Keratinocyte (primary cell): ENCODE results near the gene ULK4. TPM values are rescaled to one million over a fixed set of nuclear protein-coding genes. Genes with fewer than 3 reads are reported as not detected.

Experiments used
- DNase-seq: peaks from one replicate; pipeline ENCODE4 v3.0.0-alpha.2; 2011; ENCODE audit warnings: low read depth, missing footprints, low spot score
- FAIRE-seq: peaks from 2 replicates; lab custom pipeline; 2011; peaks lifted over from hg19 to GRCh38; lab: Jason Lieb, UNC
- H2AFZ ChIP-seq: 2 replicates; pipeline ENCODE4 v1.6.0; 2012; ENCODE audit warnings: low read length, control low read depth, inconsistent platforms; ENCODE audit not compliant: control insufficient read depth
- H3K27ac ChIP-seq: 2 replicates; pipeline ENCODE4 v1.5.1; 2011; ENCODE audit warnings: low read length; ENCODE audit not compliant: control insufficient read depth, insufficient read depth
- H3K27me3 ChIP-seq: 3 replicates; pipeline ENCODE4 v1.6.0; 2011; ENCODE audit warnings: low read length; ENCODE audit not compliant: control insufficient read depth, insufficient read depth; ENCODE audit errors: extremely low read depth
- H3K36me3 ChIP-seq, 2 experiments: 2 replicates in 1 of 2; 3 replicates in 1 of 2; pipeline ENCODE4 v1.5.1; 2011; ENCODE audit warnings: low read length in 2 of 2, mild to moderate bottlenecking in 1 of 2; ENCODE audit not compliant: control insufficient read depth in 2 of 2, insufficient read depth in 2 of 2; ENCODE audit errors: extremely low read depth in 1 of 2
- H3K4me1 ChIP-seq: 3 replicates; pipeline ENCODE4 v1.5.1; 2011; ENCODE audit warnings: low read length; ENCODE audit not compliant: control insufficient read depth, insufficient read depth; ENCODE audit errors: extremely low read depth
- H3K4me2 ChIP-seq: 3 replicates; pipeline ENCODE4 v1.6.0; 2011; ENCODE audit warnings: low read depth, low read length; ENCODE audit not compliant: control insufficient read depth, insufficient read depth; ENCODE audit errors: extremely low read depth
- H3K4me3 ChIP-seq, 3 experiments: fragments of 200-600 bp in 1 of 3; sonication (generic) in 1 of 3; 2 replicates in 2 of 3; 3 replicates in 1 of 3; pipeline ENCODE4 v1.5.1; 2011 to 2016; ENCODE audit warnings: low read length in 3 of 3, mild to moderate bottlenecking in 3 of 3, control low read depth in 2 of 3, inconsistent platforms in 1 of 3, low read depth in 1 of 3, mixed read lengths in 1 of 3, mixed run types in 1 of 3, moderate library complexity in 1 of 3; ENCODE audit not compliant: control insufficient read depth in 2 of 3, insufficient read depth in 2 of 3; ENCODE audit errors: extremely low read depth in 1 of 3
- H3K79me2 ChIP-seq: 2 replicates; pipeline ENCODE4 v1.6.0; 2012; ENCODE audit warnings: low read length; ENCODE audit not compliant: control insufficient read depth, insufficient read depth
- H3K9ac ChIP-seq: 3 replicates; pipeline ENCODE4 v1.6.0; 2011; ENCODE audit warnings: low read length; ENCODE audit not compliant: control insufficient read depth, insufficient read depth; ENCODE audit errors: extremely low read depth
- H3K9me1 ChIP-seq: 3 replicates; pipeline ENCODE4 v1.6.0; 2011; ENCODE audit warnings: low read length; ENCODE audit not compliant: control insufficient read depth, insufficient read depth; ENCODE audit errors: extremely low read depth
- H3K9me3 ChIP-seq: 2 replicates; pipeline ENCODE4 v1.5.1; 2012; ENCODE audit warnings: low read depth, low read length; ENCODE audit not compliant: control insufficient read depth
- H4K20me1 ChIP-seq: 3 replicates; pipeline ENCODE4 v1.6.0; 2011; ENCODE audit warnings: low read length; ENCODE audit not compliant: control insufficient read depth, insufficient read depth; ENCODE audit errors: extremely low read depth
- CTCF ChIP-seq, 3 experiments: IDR thresholded peaks in 1 of 3; conservative IDR thresholded peaks in 1 of 3; optimal IDR thresholded peaks in 1 of 3; 2 replicates in 2 of 3; 3 replicates in 1 of 3; pipeline versions ENCODE3 to v1.5.1; 2011; ENCODE audit warnings: low read length in 3 of 3, mild to moderate bottlenecking in 3 of 3, moderate library complexity in 2 of 3, control low read depth in 1 of 3, inconsistent platforms in 1 of 3; ENCODE audit not compliant: insufficient read depth in 2 of 3; ENCODE audit errors: extremely low read depth in 1 of 3
- EZH2 ChIP-seq: IDR thresholded peaks from one replicate; pipeline ENCODE4 v1.6.1; 2012; ENCODE audit warnings: inconsistent platforms, mild to moderate bottlenecking, low read length, moderate library complexity
- dilution Hi-C: fragments of 300-500 bp; cut with MboI; formaldehyde crosslinking; loops from one replicate; pipeline ENCODE4 v1.7.0; 2020; ENCODE audit warnings: low sequenced_read_pairs; ENCODE audit not compliant: extremely low pct_ligation_motif_present
- polyA plus RNA-seq, 5 experiments: library from polyadenylated mRNA; depleted of rRNA in 3 of 5; stranded (reverse) in 3 of 5; stranded (forward) in 1 of 5; unstranded in 1 of 5; fragments of >200 nt; gene quantifications; 1 replicate in 1 of 5; 2 replicates in 3 of 5; 3 replicates in 1 of 5; pipeline versions ENCODE4 v1.2.1 to v1.2.3, GENCODE V29; 2011 to 2012; ENCODE audit warnings: missing spikeins in 2 of 5, low read depth in 1 of 5, low replicate concordance in 1 of 5

Gene ULK4
- polyA plus RNA-seq, 1 donor (not counting 4 experiments of a cell fraction or from before 2014, with no cell fraction given) = 6.1 TPM

- no peak for FAIRE-seq
- peaks cover 11% of the 10 kb centered on the region for H3K4me1 ChIP-seq
- H3K36me3 ChIP-seq = no peaks in the 10 kb centered on the region
- no peaks in the 10 kb centered on the region for H3K9me1 ChIP-seq
- H3K79me2 ChIP-seq = peaks cover 2% of the 10 kb centered on the region
- dilution Hi-C loops = no loop called here
- H3K4me3 ChIP-seq = no peak overlapping the region
- no peak overlapping the region for H3K4me2 ChIP-seq
- no peak overlapping the region for H2AFZ ChIP-seq
- H3K9me3 ChIP-seq = no peaks in the 10 kb centered on the region
- no peak overlapping the region for H3K27ac ChIP-seq
- no peak for DNase-seq
- H3K9ac ChIP-seq = no peak overlapping the region
- H3K27me3 ChIP-seq = no peaks in the 10 kb centered on the region
- TF ChIP-seq CTCF (optimal IDR thresholded peaks at IDR 0.05 in 1 of 3, IDR thresholded peaks at IDR 0.05 in 1 of 3, conservative IDR thresholded peaks at IDR 0.05 in 1 of 3; ENCODE audit: extremely low read depth in 1 of 3, insufficient read depth in 2 of 3, low read length in 3 of 3) (no peak), EZH2 (no peak)
- no peaks in the 10 kb centered on the region for H4K20me1 ChIP-seq
Measured at GRCh38 chr3:41963823-41964222, 1.9 kb upstream of the ULK4 start.

DNA sequence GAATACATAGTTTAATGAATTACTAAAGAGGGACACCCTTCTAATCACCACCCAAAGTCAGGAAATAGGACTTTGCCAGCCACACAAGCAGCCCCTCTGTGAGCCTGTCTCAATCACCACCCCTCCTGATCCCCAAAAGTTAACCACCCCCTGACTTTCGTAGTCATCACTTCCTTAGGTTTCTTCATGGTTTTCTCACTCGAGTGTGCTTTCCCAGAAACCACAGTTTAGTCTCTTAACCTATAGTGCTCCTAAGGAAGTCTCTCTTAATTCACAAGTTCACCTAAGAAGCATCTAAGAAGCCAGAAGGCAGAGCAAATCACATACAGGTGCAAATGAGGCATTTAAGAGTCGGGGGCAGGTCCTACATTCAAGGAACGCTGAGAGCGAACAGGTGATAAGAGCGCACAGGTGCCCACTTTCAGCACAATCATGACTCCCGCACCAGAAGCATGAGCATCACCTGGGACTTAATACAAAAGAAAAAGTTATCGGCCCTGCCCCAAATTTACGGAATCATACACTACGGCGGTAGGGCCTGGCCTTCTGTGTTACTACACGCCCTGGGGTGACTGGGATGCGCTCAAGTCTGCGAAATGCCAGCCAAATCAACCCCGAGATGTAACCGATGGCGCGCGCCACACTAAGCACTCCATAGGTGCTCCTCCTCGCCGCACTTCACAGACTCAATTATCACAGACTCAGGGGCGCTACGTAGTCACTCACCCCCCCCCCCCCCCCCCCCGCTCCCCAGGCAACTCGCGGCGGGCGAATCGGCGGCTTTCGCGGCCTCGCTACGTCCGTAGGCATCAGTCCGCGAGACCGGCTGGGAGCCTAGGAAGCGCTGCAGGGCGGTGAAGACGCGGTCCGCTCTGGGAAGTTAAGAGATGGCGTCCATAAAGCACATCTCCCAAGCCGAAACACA is 815 bp downstream of the ULK4 start:
- peak overlapping the region; percentile 80 for H3K27ac ChIP-seq
- no peaks in the 10 kb centered on the region for H3K36me3 ChIP-seq
- dilution Hi-C loops = no loop called here

More for the DNA sequence above, 815 bp downstream of the ULK4 start:
- Histone ChIP-seq H3K9me3 (no peaks in the 10 kb centered on the region), H3K9me1 (no peaks in the 10 kb centered on the region), H3K4me1 (peaks cover 11% of the 10 kb centered on the region), H2AFZ (peak overlapping the region; percentile 97), H3K9ac (peak overlapping the region; percentile 90), H4K20me1 (no peaks in the 10 kb centered on the region), H3K4me2 (peak overlapping the region; percentile 98), H3K27me3 (no peaks in the 10 kb centered on the region), H3K79me2 (peaks cover 2% of the 10 kb centered on the region), H3K4me3 (peak overlapping the region; percentile 70 to 92 (median 90))
- TF ChIP-seq CTCF (optimal IDR thresholded peaks at IDR 0.05 in 1 of 3, IDR thresholded peaks at IDR 0.05 in 1 of 3, conservative IDR thresholded peaks at IDR 0.05 in 1 of 3; ENCODE audit: extremely low read depth in 1 of 3, insufficient read depth in 2 of 3, low read length in 3 of 3) (no peak), EZH2 (no peak)
- FAIRE-seq = no peak
- no peak for DNase-seq
